Loucy (cell line): ENCODE data around the gene GFER.

Experiments
- H2AFZ ChIP-seq: fragments of 200-600 bp; sonication (generic); 2 replicates; pipeline ENCODE4 v1.6.0; 2016; ENCODE audit warnings: antibody characterized with exemption, mild to moderate bottlenecking, low read length, moderate library complexity
- H3F3A ChIP-seq: fragments of 200-600 bp; 2 replicates; pipeline ENCODE4 v1.6.0; 2016; ENCODE audit warnings: antibody characterized with exemption, low read depth, mild to moderate bottlenecking
- H3K27me3 ChIP-seq: fragments of 200-600 bp; sonication (generic); 2 replicates; pipeline ENCODE4 v1.6.1; 2014; ENCODE audit warnings: low read length, mild to moderate bottlenecking; ENCODE audit not compliant: insufficient read depth, poor library complexity, severe bottlenecking
- H3K36me3 ChIP-seq: fragments of 200-600 bp; sonication (generic); 2 replicates; pipeline ENCODE4 v1.6.1; 2016; ENCODE audit warnings: low read length; ENCODE audit not compliant: insufficient read depth
- H3K4me1 ChIP-seq: fragments of 200-600 bp; sonication (generic); 2 replicates; pipeline ENCODE4 v1.5.1; 2014; ENCODE audit warnings: low read length, mild to moderate bottlenecking; ENCODE audit not compliant: insufficient read depth, poor library complexity, severe bottlenecking
- H3K4me2 ChIP-seq: fragments of 200-600 bp; sonication (generic); 2 replicates; pipeline ENCODE4 v1.6.0; 2014; ENCODE audit warnings: antibody characterized with exemption, low read length, low read depth, mild to moderate bottlenecking; ENCODE audit not compliant: poor library complexity, severe bottlenecking
- H3K4me3 ChIP-seq: fragments of 200-600 bp; sonication (generic); 2 replicates; pipeline ENCODE4 v1.5.1; 2014; ENCODE audit warnings: low read length, mild to moderate bottlenecking, mixed read lengths; ENCODE audit not compliant: poor library complexity, severe bottlenecking
- H3K79me2 ChIP-seq: fragments of 200-600 bp; sonication (generic); 2 replicates; pipeline ENCODE4 v1.6.1; 2014; ENCODE audit warnings: low read length; ENCODE audit not compliant: insufficient read depth
- H3K9ac ChIP-seq: fragments of 200-600 bp; sonication (generic); 2 replicates; pipeline ENCODE4 v1.6.0; 2014; ENCODE audit warnings: mild to moderate bottlenecking, low read depth, low read length, moderate library complexity; ENCODE audit not compliant: poor library complexity, severe bottlenecking
- H3K9me2 ChIP-seq: fragments of 200-600 bp; sonication (generic); replicated peaks from 2 replicates; pipeline ENCODE4 v1.6.1; 2016; ENCODE audit warnings: low read depth, low read length, mixed read lengths
- H3K9me3 ChIP-seq: fragments of 200-600 bp; sonication (generic); 2 replicates; pipeline ENCODE4 v1.6.1; 2014; ENCODE audit warnings: mild to moderate bottlenecking, antibody characterized with exemption, low read length, low read depth; ENCODE audit not compliant: insufficient read depth
- H4K20me1 ChIP-seq: fragments of 200-600 bp; sonication (generic); 2 replicates; pipeline ENCODE4 v1.6.0; 2014; ENCODE audit warnings: antibody characterized with exemption, low read length, mild to moderate bottlenecking; ENCODE audit not compliant: insufficient read depth, poor library complexity, severe bottlenecking
- CTCF ChIP-seq: fragments of 200-600 bp; sonication (generic); conservative IDR thresholded peaks from 2 replicates; pipeline ENCODE4 v1.5.1; 2014; ENCODE audit warnings: mild to moderate bottlenecking, antibody characterized with exemption, low read length
- EZH2phosphoT487 ChIP-seq: fragments of 200-600 bp; IDR thresholded peaks from 2 replicates; pipeline ENCODE4 v1.6.1; 2018; ENCODE audit warnings: antibody characterized with exemption, mild to moderate bottlenecking, moderate library complexity, borderline replicate concordance

GFER gene

GRCh38 chr16:1982991-1983543 lies 926 bp upstream of the GFER start:
- no peaks in the 10 kb centered on the region for H4K20me1 ChIP-seq

GRCh38 chr16:1984347-1985225 lies 593 bp downstream of the GFER start:
- Histone ChIP-seq H3K27me3 (no peaks in the 10 kb centered on the region), H3K9me3 (no peaks in the 10 kb centered on the region), H3K9me2 (no peaks in the 10 kb centered on the region), H3K4me2 (peak overlapping the region; percentile 89), H2AFZ (peak overlapping the region; percentile 60; the same call in 1 of the 2 replicates), H3K79me2 (peaks cover 21% of the 10 kb centered on the region), H3F3A (no peaks in the 10 kb centered on the region), H4K20me1 (no peaks in the 10 kb centered on the region), H3K36me3 (no peaks in the 10 kb centered on the region; the same call in 1 of the 2 replicates), H3K4me1 (no peaks in the 10 kb centered on the region), H3K9ac (peak overlapping the region; percentile 88), H3K4me3 (peak overlapping the region; percentile 87)
- TF ChIP-seq CTCF (no peak), EZH2phosphoT487 (no peak)

More at GRCh38 chr16:1982991-1983543, 926 bp upstream of the GFER start:
- H3K9me3 ChIP-seq = no peaks in the 10 kb centered on the region
- TF ChIP-seq CTCF (no peak), EZH2phosphoT487 (no peak)
- no peaks in the 10 kb centered on the region for H3K27me3 ChIP-seq
- H2AFZ ChIP-seq = peak overlapping the region; percentile 78; the same call in 1 of the 2 replicates
- H3K36me3 ChIP-seq = no peaks in the 10 kb centered on the region; the same call in 1 of the 2 replicates
- H3K9ac ChIP-seq = no peak overlapping the region
- H3K4me2 ChIP-seq = peak overlapping the region; percentile 61
- H3K9me2 ChIP-seq = no peaks in the 10 kb centered on the region
- H3K4me3 ChIP-seq = peak overlapping the region; percentile 87
- no peaks in the 10 kb centered on the region for H3F3A ChIP-seq
- no peaks in the 10 kb centered on the region for H3K4me1 ChIP-seq
- peaks cover 21% of the 10 kb centered on the region for H3K79me2 ChIP-seq

- Histone ChIP-seq H3K27me3 (no peaks in the 10 kb centered on the region), H3K9ac (peak overlapping the region; percentile 88), H3K4me3 (peak overlapping the region; percentile 87), H3K9me3 (no peaks in the 10 kb centered on the region), H3K4me1 (no peaks in the 10 kb centered on the region), H4K20me1 (no peaks in the 10 kb centered on the region), H3K9me2 (no peaks in the 10 kb centered on the region), H3K79me2 (peaks cover 21% of the 10 kb centered on the region), H3K36me3 (no peaks in the 10 kb centered on the region; the same call in 1 of the 2 replicates), H3F3A (no peaks in the 10 kb centered on the region), H3K4me2 (peak overlapping the region; percentile 89), H2AFZ (no peak overlapping the region)
- TF ChIP-seq CTCF (no peak), EZH2phosphoT487 (no peak)
Observed at GRCh38 chr16:1985466-1986150, 1.6 kb downstream of the GFER start.
